ENCODE data around the gene CIRBP.

Gene CIRBP

DNA sequence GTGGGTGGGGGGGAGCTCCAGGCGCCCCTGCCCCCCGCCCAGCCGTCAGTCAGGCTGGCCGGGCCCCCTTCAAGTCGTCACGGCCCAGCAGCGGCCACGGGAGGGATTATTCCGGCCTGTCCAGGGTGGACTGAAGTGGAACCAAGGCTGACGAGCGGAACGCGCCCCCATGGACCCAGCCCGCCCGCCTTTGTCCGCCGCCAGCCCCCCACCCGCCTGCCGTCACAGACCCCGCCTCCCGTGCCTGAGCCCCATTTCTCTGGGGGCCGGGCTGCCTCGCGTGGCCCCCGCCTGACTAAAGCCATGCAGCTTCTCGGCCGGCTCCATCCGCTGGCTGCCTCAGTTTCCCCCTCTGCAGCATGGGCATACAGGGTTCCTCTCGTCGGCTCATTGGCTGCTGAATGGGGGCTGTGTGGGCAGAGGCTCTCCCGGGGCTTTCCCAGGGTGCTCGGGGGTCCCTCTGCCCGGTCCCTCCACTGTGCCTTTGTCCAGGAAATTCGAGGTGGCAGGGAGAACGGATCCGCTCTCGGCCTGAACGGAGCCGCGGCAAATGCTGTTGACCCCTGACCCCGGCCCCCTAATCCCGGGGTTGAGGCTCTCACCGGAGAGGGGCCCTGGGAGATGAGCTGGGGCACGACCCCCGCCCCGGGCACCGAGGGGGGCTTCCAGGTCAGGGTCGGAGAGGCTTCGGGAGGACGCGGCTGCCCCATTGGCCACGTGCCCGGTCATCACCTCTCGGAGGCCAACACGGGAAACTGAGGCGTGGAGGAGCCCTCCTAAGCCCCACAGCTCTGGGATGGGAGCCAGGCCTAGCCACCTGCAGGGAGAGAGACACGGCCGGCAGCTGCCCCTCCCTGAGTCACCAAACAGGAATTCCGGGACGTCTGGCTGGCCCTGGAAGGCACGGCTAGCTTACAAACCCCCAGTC lies 43.9 kb downstream of the CIRBP start:
- peak; percentile 37 for DNase-seq (ENCODE audit: low read depth)
- no peak overlapping the region for H3K4me3 ChIP-seq (ENCODE audit: low read depth, low read length)
- TF ChIP-seq, protein P1, sequence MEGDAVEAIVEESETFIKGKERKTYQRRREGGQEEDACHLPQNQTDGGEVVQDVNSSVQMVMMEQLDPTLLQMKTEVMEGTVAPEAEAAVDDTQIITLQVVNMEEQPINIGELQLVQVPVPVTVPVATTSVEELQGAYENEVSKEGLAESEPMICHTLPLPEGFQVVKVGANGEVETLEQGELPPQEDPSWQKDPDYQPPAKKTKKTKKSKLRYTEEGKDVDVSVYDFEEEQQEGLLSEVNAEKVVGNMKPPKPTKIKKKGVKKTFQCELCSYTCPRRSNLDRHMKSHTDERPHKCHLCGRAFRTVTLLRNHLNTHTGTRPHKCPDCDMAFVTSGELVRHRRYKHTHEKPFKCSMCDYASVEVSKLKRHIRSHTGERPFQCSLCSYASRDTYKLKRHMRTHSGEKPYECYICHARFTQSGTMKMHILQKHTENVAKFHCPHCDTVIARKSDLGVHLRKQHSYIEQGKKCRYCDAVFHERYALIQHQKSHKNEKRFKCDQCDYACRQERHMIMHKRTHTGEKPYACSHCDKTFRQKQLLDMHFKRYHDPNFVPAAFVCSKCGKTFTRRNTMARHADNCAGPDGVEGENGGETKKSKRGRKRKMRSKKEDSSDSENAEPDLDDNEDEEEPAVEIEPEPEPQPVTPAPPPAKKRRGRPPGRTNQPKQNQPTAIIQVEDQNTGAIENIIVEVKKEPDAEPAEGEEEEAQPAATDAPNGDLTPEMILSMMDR (IDR thresholded peaks at IDR 0.05; ENCODE audit: low read depth, low read length, missing control alignments), result no peak
- in situ Hi-C loops (cut with HindIII; ENCODE audit: low sequenced_read_pairs), result no loop called here

DNA sequence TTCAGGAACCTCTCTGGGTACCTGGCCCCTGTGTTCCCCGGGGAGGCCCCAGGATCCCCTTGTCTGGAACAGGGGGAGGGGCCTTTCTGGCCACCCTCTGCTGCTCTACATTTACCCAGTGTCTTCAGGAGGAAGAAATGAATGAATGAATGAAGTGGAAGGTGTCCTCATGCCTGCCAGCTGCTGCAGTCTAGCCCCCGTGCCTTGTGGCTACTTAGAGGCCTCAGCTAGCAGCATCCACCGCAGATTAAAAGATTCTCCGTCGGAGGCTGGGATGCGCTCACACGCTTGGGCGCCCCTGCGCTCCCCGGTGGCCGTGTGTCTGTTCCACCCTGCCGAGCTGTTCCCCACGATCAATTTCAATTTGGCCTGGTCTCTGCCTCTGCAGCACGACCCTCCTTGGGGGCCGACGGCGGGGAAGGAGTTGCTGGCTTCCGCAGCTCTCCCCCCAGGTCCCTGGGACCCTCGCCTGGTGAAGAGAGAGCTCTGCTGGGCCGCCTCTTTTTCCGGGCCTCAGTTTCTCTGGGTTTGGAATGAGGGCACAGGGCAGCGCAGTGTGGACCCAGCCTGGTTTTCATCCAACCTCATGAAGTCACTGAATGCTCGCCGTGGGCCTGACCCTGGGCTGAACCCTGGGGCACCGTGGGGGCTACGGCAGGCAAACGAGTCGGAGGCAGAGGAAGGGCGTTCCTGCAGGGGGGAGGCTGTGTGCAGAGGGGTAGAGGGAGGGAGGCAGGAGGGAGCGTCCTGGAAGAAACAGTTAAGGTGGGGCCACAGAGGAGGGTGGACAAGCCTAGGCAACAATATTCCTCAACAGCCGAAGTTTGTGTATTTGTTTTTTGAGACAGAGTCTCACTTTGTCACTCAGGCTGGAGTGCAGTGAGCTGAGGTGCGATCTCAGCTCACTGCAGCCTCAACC lies 44.8 kb downstream of the CIRBP start:
- no peak for DNase-seq (ENCODE audit: low read depth)
- H3K4me3 ChIP-seq (ENCODE audit: low read depth, low read length), result no peak overlapping the region
- in situ Hi-C loops (cut with HindIII; ENCODE audit: low sequenced_read_pairs), result no loop called here
- TF ChIP-seq, protein P1 (IDR thresholded peaks at IDR 0.05; ENCODE audit: low read depth, low read length, missing control alignments), result no peak

DNA sequence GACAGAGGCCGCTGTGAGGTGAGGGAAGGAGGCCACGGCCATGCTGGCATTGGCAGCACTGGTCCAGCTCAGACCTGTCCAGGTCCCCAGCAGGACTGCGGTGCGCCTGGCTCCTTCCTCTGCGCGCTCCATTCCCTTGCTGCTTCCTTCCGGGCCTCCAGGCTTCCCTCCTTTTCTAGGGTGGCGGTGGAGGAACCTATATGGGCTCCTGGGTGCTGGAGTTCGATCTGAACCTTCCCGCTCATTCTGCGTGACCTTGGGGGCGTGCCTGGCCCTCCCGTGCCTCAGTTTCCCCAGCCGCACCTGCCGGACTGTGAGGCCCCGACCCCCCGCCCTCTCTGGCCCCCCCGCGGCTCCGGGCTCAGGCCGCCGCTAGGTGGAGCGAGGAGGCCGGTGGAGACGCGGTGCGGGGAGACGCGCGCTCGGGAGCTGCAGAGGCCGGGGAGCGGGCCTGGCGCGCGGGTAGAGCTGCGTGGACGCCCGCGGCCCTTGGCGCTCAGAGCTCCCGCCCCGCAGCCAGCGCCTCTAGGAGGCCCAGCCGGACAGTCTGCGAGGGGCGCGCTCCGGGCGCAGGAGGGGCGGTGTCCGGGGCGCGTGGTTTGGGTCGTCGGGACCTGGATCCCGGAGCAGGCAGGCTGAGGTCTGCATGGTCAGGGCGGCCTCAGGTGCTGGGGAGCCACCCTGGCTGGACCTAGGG lies 46.5 kb downstream of the CIRBP start:
- no peak for DNase-seq (ENCODE audit: low read depth)

DNA sequence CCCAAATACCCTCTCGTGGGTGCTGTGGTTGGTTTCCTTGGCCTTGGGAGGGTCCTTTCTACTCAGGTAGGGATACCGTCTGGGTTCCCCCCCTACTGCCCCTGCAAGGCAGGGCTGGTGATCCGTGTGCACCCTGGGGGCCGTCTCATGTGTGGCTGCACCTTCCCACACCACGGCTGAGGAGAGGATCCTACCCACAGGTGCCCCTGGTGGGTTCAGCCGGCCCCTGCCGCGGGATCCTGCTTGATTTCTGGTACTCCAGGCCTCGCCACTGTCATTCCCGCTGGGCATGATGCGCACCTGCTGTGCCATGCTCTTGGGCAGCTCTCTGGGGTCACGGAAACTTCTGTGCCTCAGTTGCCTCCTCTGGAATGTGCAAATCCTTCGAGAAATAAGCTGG lies 47.3 kb downstream of the CIRBP start:
- TF ChIP-seq, protein P1 (IDR thresholded peaks at IDR 0.05; ENCODE audit: low read depth, low read length, missing control alignments), result no peak
- in situ Hi-C loops (cut with HindIII; ENCODE audit: low sequenced_read_pairs), result no loop called here
- H3K4me3 ChIP-seq (ENCODE audit: low read depth, low read length), result no peak overlapping the region
- no peak for DNase-seq (ENCODE audit: low read depth)

More for the DNA sequence above, 46.5 kb downstream of the CIRBP start:
- TF ChIP-seq, protein P1 (IDR thresholded peaks at IDR 0.05; ENCODE audit: low read depth, low read length, missing control alignments), result peak; percentile 61
- in situ Hi-C loops (cut with HindIII; ENCODE audit: low sequenced_read_pairs), result no loop called here
- peak overlapping the region; percentile 21 for H3K4me3 ChIP-seq (ENCODE audit: low read depth, low read length)

DNA sequence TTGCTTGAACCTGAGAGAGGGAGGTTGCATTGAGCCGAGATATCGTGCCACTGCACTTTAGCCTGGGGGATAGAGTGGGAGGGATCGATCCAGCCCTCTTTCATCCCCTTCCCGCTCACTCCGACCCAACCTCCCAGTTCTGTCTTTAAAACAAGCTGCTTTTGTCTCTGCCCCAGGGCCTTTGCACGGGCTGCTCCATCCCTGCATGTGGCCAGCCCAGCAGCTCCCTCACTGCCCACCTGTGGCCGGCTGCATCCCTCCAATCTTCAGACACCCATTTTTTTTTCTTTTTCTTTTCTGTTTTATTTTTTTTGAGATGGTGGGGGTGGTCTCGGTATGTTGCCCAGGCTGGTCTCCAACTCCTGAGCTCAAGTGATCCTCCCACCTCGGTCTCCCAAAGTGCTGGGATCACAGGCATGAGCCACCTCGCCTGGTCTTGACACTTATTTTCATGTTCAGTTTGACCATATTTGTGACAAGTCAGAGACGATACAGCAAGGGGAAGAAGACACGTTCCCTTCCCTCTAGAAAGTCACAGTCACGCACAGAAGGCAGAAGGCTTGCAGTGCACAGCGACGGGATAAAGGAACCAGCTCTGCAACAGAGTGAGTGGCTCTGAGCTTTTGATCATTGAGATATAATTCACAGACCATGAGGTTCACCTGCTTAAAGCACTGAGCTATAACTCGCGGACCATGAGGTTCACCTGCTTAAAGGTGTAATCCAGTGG lies 48.3 kb downstream of the CIRBP start:
- no peak for DNase-seq (ENCODE audit: low read depth)
- TF ChIP-seq, protein P1 (IDR thresholded peaks at IDR 0.05; ENCODE audit: low read depth, low read length, missing control alignments), result no peak
- no peak overlapping the region for H3K4me3 ChIP-seq (ENCODE audit: low read depth, low read length)
- in situ Hi-C loops (cut with HindIII; ENCODE audit: low sequenced_read_pairs), result no loop called here
